ENCODE results near the gene SLC35F3. TPM values are rescaled to one million over a fixed set of nuclear protein-coding genes. Genes with fewer than 3 reads are reported as not detected.

The SLC35F3 gene
- total RNA-seq, 1 experiment from 2014 or later, result 19.1 TPM

- Histone ChIP-seq H3K36me3 (ENCODE audit: control insufficient read depth, insufficient read depth, low read length) (no peaks in the 10 kb centered on the region), H3K4me1 (ENCODE audit: control insufficient read depth, insufficient read depth, low read length) (no peaks in the 10 kb centered on the region), H3K27me3 (ENCODE audit: control insufficient read depth, insufficient read depth, low read length) (0 out of 2 replicates have a peak, but pooled peaks cover 3% of the 10 kb centered on the region), H3K9me3 (ENCODE audit: control insufficient read depth, insufficient read depth, low read depth, low read length) (no peaks in the 10 kb centered on the region), H3K4me3 (ENCODE audit: low read depth in 2 of 2, low read length in 2 of 2) (no peak overlapping the region), H3K27ac (ENCODE audit: low read length) (no peak overlapping the region)
- ATAC-seq (no peak), DNase-seq (ENCODE audit: low read depth, low spot score) (no peak)
- ChIA-PET CTCF (no interaction called here), POLR2A (no interaction called here)
- in situ Hi-C loops (cut with HindIII; ENCODE audit: low pct_unique_long_range_greater_than_20kb, low sequenced_read_pairs) (no loop called here), intact Hi-C loops (cut with micrococcal nuclease; ENCODE audit: unreplicated experiment) (no loop called here)
- no peak for TF ChIP-seq SIN3A (IDR thresholded peaks at IDR 0.05; ENCODE audit: borderline replicate concordance, insufficient read depth, low read depth, low read length)
- TF ChIP-seq TCF7L2 (IDR thresholded peaks at IDR 0.05; ENCODE audit: low read depth, low read length), result no peak
- TF ChIP-seq REST (IDR thresholded peaks at IDR 0.05; ENCODE audit: insufficient read depth in 1 of 2, low read depth in 2 of 2, low read length in 1 of 2), result no peak
- TF ChIP-seq, protein P1, sequence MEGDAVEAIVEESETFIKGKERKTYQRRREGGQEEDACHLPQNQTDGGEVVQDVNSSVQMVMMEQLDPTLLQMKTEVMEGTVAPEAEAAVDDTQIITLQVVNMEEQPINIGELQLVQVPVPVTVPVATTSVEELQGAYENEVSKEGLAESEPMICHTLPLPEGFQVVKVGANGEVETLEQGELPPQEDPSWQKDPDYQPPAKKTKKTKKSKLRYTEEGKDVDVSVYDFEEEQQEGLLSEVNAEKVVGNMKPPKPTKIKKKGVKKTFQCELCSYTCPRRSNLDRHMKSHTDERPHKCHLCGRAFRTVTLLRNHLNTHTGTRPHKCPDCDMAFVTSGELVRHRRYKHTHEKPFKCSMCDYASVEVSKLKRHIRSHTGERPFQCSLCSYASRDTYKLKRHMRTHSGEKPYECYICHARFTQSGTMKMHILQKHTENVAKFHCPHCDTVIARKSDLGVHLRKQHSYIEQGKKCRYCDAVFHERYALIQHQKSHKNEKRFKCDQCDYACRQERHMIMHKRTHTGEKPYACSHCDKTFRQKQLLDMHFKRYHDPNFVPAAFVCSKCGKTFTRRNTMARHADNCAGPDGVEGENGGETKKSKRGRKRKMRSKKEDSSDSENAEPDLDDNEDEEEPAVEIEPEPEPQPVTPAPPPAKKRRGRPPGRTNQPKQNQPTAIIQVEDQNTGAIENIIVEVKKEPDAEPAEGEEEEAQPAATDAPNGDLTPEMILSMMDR (IDR thresholded peaks at IDR 0.05), result no peak
- no peak for TF ChIP-seq POLR2AphosphoS5 (IDR thresholded peaks at IDR 0.05; ENCODE audit: low read depth, low read length)
- no TSS peak for BruUV-seq (replicated peaks)
Measured at GRCh38 chr1:233863901-233864545, 40.5 kb upstream of the SLC35F3 start.

DNA sequence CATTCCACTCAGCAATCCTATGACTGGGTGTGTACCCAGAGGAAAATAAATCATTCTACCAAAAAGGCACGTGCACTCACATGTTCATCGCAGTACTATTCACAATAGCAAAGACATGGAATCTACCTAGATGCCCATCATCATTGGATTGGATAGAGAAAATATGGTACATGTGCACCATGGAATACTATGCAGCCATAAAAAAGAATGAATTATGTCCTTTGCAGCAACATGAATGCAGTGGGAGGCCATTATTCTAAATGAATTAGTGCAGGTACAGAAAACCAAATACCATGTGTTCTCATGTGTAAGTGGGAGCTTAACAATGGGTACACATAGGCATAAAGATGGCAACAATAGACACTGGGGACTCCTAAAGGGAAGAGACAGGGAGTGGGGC lies 39.9 kb upstream of the SLC35F3 start:
- intact Hi-C loops (cut with micrococcal nuclease; ENCODE audit: unreplicated experiment), result no loop called here
- TF ChIP-seq, protein P1 (IDR thresholded peaks at IDR 0.05), result no peak
- no peak for TF ChIP-seq TCF7L2 (IDR thresholded peaks at IDR 0.05; ENCODE audit: low read depth, low read length)
- no peak for TF ChIP-seq SIN3A (IDR thresholded peaks at IDR 0.05; ENCODE audit: borderline replicate concordance, insufficient read depth, low read depth, low read length)
- TF ChIP-seq POLR2AphosphoS5 (IDR thresholded peaks at IDR 0.05; ENCODE audit: low read depth, low read length), result no peak
- TF ChIP-seq REST (IDR thresholded peaks at IDR 0.05; ENCODE audit: insufficient read depth in 1 of 2, low read depth in 2 of 2, low read length in 1 of 2), result no peak
- H3K4me3 ChIP-seq (ENCODE audit: low read depth in 2 of 2, low read length in 2 of 2), result no peak overlapping the region
- no peak for DNase-seq (ENCODE audit: low read depth, low spot score)
- ChIA-PET POLR2A (no interaction called here), CTCF (no interaction called here)
- no peak overlapping the region for H3K27ac ChIP-seq (ENCODE audit: low read length)
- ATAC-seq, result no peak
- BruUV-seq (replicated peaks), result no TSS peak
- H3K9me3 ChIP-seq (ENCODE audit: control insufficient read depth, insufficient read depth, low read depth, low read length), result no peaks in the 10 kb centered on the region
- H3K36me3 ChIP-seq (ENCODE audit: control insufficient read depth, insufficient read depth, low read length), result no peaks in the 10 kb centered on the region
- in situ Hi-C loops (cut with HindIII; ENCODE audit: low pct_unique_long_range_greater_than_20kb, low sequenced_read_pairs), result no loop called here
- no peaks in the 10 kb centered on the region for H3K4me1 ChIP-seq (ENCODE audit: control insufficient read depth, insufficient read depth, low read length)
- H3K27me3 ChIP-seq (ENCODE audit: control insufficient read depth, insufficient read depth, low read length), result 0 out of 2 replicates have a peak, but pooled peaks cover 3% of the 10 kb centered on the region
